HCT116 (cell line): ENCODE results near the gene UBAC2. TPM values are rescaled to one million over a fixed set of nuclear protein-coding genes. Genes with fewer than 3 reads are reported as not detected.

Experiments used
- ATAC-seq: fragments of 200-7000 bp; cut with Tn5 transposase; 2 replicates; pipeline ENCODE4 v1.9.1; 2020; ENCODE audit warnings: mild to moderate bottlenecking, moderate library complexity
- BruUV-seq: library from RNA; stranded (reverse); fragments of 400-500 nt; replicated peaks from 2 replicates; lab custom pipeline; 2021; lab: Mats Ljungman, UMichigan
- CTCF ChIA-PET: fragments of 300-600 bp; sonication (Branson Sonifier 250); formaldehyde crosslinking; loops from one replicate; lab custom pipeline; 2021; ENCODE audit warnings: antibody characterized with exemption; lab: Charles Lee
- POLR2A ChIA-PET: fragments of 300-600, 350-600 bp; sonication (Branson Sonifier 250); formaldehyde crosslinking; loops from one replicate; lab custom pipeline; 2021; ENCODE audit warnings: antibody characterized with exemption; lab: Charles Lee
- RAD21 ChIA-PET, 2 experiments: fragments of 300-600 bp; sonication (Branson Sonifier 250); formaldehyde crosslinking; loops; one replicate each; lab custom pipeline; 2023; ENCODE audit warnings: low total read pairs in 2 of 2; ENCODE audit not compliant: uncharacterized antibody in 2 of 2, unreplicated experiment in 2 of 2, low non-redundant PET in 1 of 2; lab: Charles Lee
- DNase-seq: peaks from one replicate; pipeline ENCODE4 v3.0.0-alpha.2; 2010; ENCODE audit warnings: low read depth, low spot score
- H2AFZ ChIP-seq: fragments of 200-600 bp; shearing (Covaris generic), sonication (generic); 2 replicates; pipeline ENCODE4 v1.6.1; 2017; ENCODE audit warnings: low read depth, mixed run types, mixed read lengths, antibody characterized with exemption, low read length; ENCODE audit not compliant: poor library complexity, severe bottlenecking
- H3K27ac ChIP-seq: 2 replicates; pipeline ENCODE4 v1.5.1; 2012; ENCODE audit warnings: low read depth, low read length
- H3K27me3 ChIP-seq: fragments of 200-600 bp; sonication (generic); 2 replicates; pipeline ENCODE4 v1.6.1; 2016; ENCODE audit warnings: mixed run types, low read length, mixed read lengths; ENCODE audit not compliant: insufficient read depth
- H3K36me3 ChIP-seq, 2 experiments: fragments of 200-500 bp in 1 of 2; fragments of 200-600 bp in 1 of 2; sonication (Bioruptor generic) in 1 of 2; sonication (generic) in 1 of 2; 2 replicates each; pipeline versions ENCODE4 v1.5.1 to v1.6.1; 2014 to 2016; ENCODE audit warnings: low read length in 2 of 2, inconsistent platforms in 1 of 2, mixed read lengths in 1 of 2, mixed run types in 1 of 2; ENCODE audit not compliant: insufficient read depth in 2 of 2, control insufficient read depth in 1 of 2
- H3K4me1 ChIP-seq, 2 experiments: fragments of 200-600 bp in 1 of 2; sonication (generic) in 1 of 2; 2 replicates each; pipeline versions ENCODE4 v1.5.1 to v1.6.1; 2012 to 2017; ENCODE audit warnings: low read length in 2 of 2, inconsistent platforms in 1 of 2, mild to moderate bottlenecking in 1 of 2, mixed read lengths in 1 of 2, mixed run types in 1 of 2, moderate library complexity in 1 of 2; ENCODE audit not compliant: insufficient read depth in 2 of 2, control insufficient read depth in 1 of 2
- H3K4me2 ChIP-seq: fragments of 200-600 bp; sonication (generic); 2 replicates; pipeline ENCODE4 v1.6.1; 2017; ENCODE audit warnings: mixed run types, low read length, mixed read lengths
- H3K4me3 ChIP-seq, 2 experiments: fragments of 200-600 bp in 1 of 2; sonication (generic) in 1 of 2; replicated peaks in 1 of 2; 2 replicates each; pipeline ENCODE4 v1.5.1; 2011 to 2016; ENCODE audit warnings: low read length in 2 of 2, control low read depth in 1 of 2, low read depth in 1 of 2, mild to moderate bottlenecking in 1 of 2, mixed read lengths in 1 of 2, mixed run types in 1 of 2
- H3K79me2 ChIP-seq: fragments of 200-600 bp; sonication (generic); 2 replicates; pipeline ENCODE4 v1.6.1; 2017; ENCODE audit warnings: mild to moderate bottlenecking, mixed run types, low read length, moderate library complexity, mixed read lengths; ENCODE audit not compliant: insufficient read depth
- H3K9ac ChIP-seq: fragments of 200-600 bp; sonication (generic); 2 replicates; pipeline ENCODE4 v1.6.1; 2016; ENCODE audit warnings: low read length, mixed read lengths
- H3K9me2 ChIP-seq: fragments of 200-600 bp; sonication (generic), shearing (Covaris generic); 2 replicates; pipeline ENCODE4 v1.6.1; 2017; ENCODE audit warnings: mixed run types, mild to moderate bottlenecking, moderate library complexity; ENCODE audit not compliant: insufficient read depth
- H3K9me3 ChIP-seq, 2 experiments: fragments of 200-500 bp in 1 of 2; fragments of 200-600 bp in 1 of 2; sonication (Bioruptor generic) in 1 of 2; sonication (generic) in 1 of 2; 2 replicates each; pipeline ENCODE4 v1.6.1; 2014 to 2017; ENCODE audit warnings: low read length in 2 of 2, mixed read lengths in 2 of 2, inconsistent platforms in 1 of 2, low read depth in 1 of 2, mild to moderate bottlenecking in 1 of 2, mixed run types in 1 of 2, moderate library complexity in 1 of 2; ENCODE audit not compliant: control insufficient read depth in 1 of 2, insufficient read depth in 1 of 2
- H4K20me1 ChIP-seq: fragments of 200-600 bp; sonication (generic), shearing (Covaris generic); 2 replicates; pipeline ENCODE4 v1.6.1; 2017; ENCODE audit warnings: mixed run types, mild to moderate bottlenecking, moderate library complexity; ENCODE audit not compliant: insufficient read depth
- ATF3 ChIP-seq: IDR thresholded peaks from 2 replicates; pipeline ENCODE4 v1.6.1; 2012
- CBX3 ChIP-seq: IDR thresholded peaks from 2 replicates; pipeline ENCODE4 v1.6.1; 2012; ENCODE audit warnings: low read depth
- CEBPB ChIP-seq: IDR thresholded peaks from 2 replicates; pipeline ENCODE4 v1.6.1; 2012; ENCODE audit warnings: low read depth
- CTCF ChIP-seq, 3 experiments: fragments of 200-600 bp in 1 of 3; sonication (generic) in 1 of 3; IDR thresholded peaks in 2 of 3; conservative IDR thresholded peaks in 1 of 3; 2 replicates each; pipeline ENCODE4 v1.5.1; 2012 to 2017; ENCODE audit warnings: low read depth in 2 of 3, low read length in 2 of 3, antibody characterized with exemption in 1 of 3, borderline replicate concordance in 1 of 3, control low read depth in 1 of 3, mild to moderate bottlenecking in 1 of 3, mixed read lengths in 1 of 3, mixed run types in 1 of 3, moderate library complexity in 1 of 3; ENCODE audit not compliant: insufficient read depth in 1 of 3
- EGR1 ChIP-seq: IDR thresholded peaks from 2 replicates; pipeline ENCODE4 v1.6.1; 2012; ENCODE audit warnings: low read depth
- ELF1 ChIP-seq: IDR thresholded peaks from 2 replicates; pipeline ENCODE4 v1.6.1; 2012; ENCODE audit warnings: low read depth, borderline replicate concordance
- EZH2phosphoT487 ChIP-seq: fragments of 200-600 bp; IDR thresholded peaks from 2 replicates; pipeline ENCODE4 v1.6.1; 2018; ENCODE audit warnings: antibody characterized with exemption, borderline replicate concordance
- FOSL1 ChIP-seq: IDR thresholded peaks from 2 replicates; pipeline ENCODE4 v1.6.1; 2012; ENCODE audit warnings: low read depth
- JUND ChIP-seq: IDR thresholded peaks from 2 replicates; pipeline ENCODE4 v1.6.1; 2012
- MAX ChIP-seq: IDR thresholded peaks from 2 replicates; pipeline ENCODE4 v1.6.1; 2012
- POLR2A ChIP-seq: IDR thresholded peaks from 2 replicates; pipeline ENCODE4 v1.7.0; 2011; ENCODE audit warnings: borderline replicate concordance; ENCODE audit not compliant: insufficient read depth, insufficient read length; ENCODE audit errors: extremely low read depth
- POLR2AphosphoS5 ChIP-seq: IDR thresholded peaks from 2 replicates; pipeline ENCODE4 v1.6.1; 2011; ENCODE audit warnings: mild to moderate bottlenecking, low read depth, low read length, moderate library complexity
- SIN3A ChIP-seq: IDR thresholded peaks from 2 replicates; pipeline ENCODE4 v1.6.1; 2012; ENCODE audit warnings: low read depth
- SP1 ChIP-seq: IDR thresholded peaks from 2 replicates; pipeline ENCODE4 v1.6.1; 2012; ENCODE audit warnings: low read depth
- ZFX ChIP-seq: fragments of 450-650 bp; IDR thresholded peaks from 2 replicates; pipeline ENCODE4 v1.6.1; 2017
- ZNF274 ChIP-seq: fragments of 200-500 bp; sonication (Bioruptor generic); IDR thresholded peaks from 2 replicates; pipeline ENCODE4 v1.6.1; 2014; ENCODE audit warnings: mild to moderate bottlenecking, low read depth, low read length, inconsistent platforms
- intact Hi-C: fragments of 100-400 bp; cut with micrococcal nuclease; formaldehyde crosslinking; loops from 2 replicates; pipeline ENCODE4 v1.10.0; 2022
- total RNA-seq: library from RNA; stranded (reverse); gene quantifications from one replicate; pipeline ENCODE4 v1.2.1, GENCODE V29; 2021; ENCODE audit not compliant: unreplicated experiment
- TF ChIP-seq, protein P1 (sequence below): IDR thresholded peaks from 2 replicates; pipeline ENCODE4 v1.6.1; 2012; ENCODE audit warnings: low read depth

Gene UBAC2
- total RNA-seq, 1 experiment from 2014 or later = 67.4 TPM

- H4K20me1 ChIP-seq = no peaks in the 10 kb centered on the region
- TF ChIP-seq CTCF (IDR thresholded peaks at IDR 0.05 in 2 of 3, conservative IDR thresholded peaks at IDR 0.05 in 1 of 3; ENCODE audit: borderline replicate concordance in 1 of 3, insufficient read depth in 1 of 3, low read depth in 2 of 3, low read length in 2 of 3) (no peak), JUND (no peak), ZFX (no peak), EZH2phosphoT487 (no peak)
- BruUV-seq = no TSS peak
- H3K4me1 ChIP-seq = peaks cover 0 to 6% of the 10 kb centered on the region in 2 experiments; a peak in 1 of 4 replicates
- DNase-seq (no peak), ATAC-seq (no peak)
- H3K79me2 ChIP-seq = peaks cover 14% of the 10 kb centered on the region; the same call in 1 of the 2 replicates
- no peaks in the 10 kb centered on the region for H3K27me3 ChIP-seq
- ChIA-PET CTCF (interaction anchor here (1.2 kb wide), 1 partner anchor 27 kb away, joined by 3 read pairs; no protein-coding TSS in a partner anchor), POLR2A (no interaction called here), RAD21 (no interaction called here)
- H3K36me3 ChIP-seq = no peaks in the 10 kb centered on the region; a peak in 1 of 4 replicates
- H3K4me3 ChIP-seq = no peak overlapping the region
- no peak overlapping the region for H3K27ac ChIP-seq
- intact Hi-C loops = no loop called here
- no peak overlapping the region for H2AFZ ChIP-seq
- H3K9me2 ChIP-seq = no peaks in the 10 kb centered on the region
- H3K4me2 ChIP-seq = no peak overlapping the region
- H3K9me3 ChIP-seq = no peaks in the 10 kb centered on the region; a peak in 1 of 4 replicates
- no peak overlapping the region for H3K9ac ChIP-seq
Observed at GRCh38 chr13:99296398-99296797, 95.7 kb downstream of the UBAC2 start.

DNA sequence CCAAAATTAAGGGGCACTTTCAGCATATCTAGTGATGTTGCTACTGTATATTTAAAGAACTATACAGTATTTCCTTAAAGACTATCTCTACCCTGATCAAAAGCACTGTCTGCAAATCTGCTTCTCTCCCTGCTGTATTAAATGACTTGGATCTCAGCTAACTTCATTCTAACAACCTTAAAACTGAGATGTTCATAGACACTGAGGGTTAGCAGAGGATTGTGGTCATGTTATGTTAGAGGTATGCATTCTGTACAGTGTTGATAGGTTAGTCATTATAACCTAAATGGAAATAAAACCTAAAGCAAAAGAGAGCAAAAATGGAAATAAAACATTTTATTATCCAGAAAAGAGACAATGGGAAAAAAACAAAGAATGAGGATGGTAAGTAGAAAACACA lies 96.7 kb downstream of the UBAC2 start:
- H4K20me1 ChIP-seq = no peaks in the 10 kb centered on the region
- no peak overlapping the region for H3K9ac ChIP-seq
- H3K27ac ChIP-seq = no peak overlapping the region
- ChIA-PET POLR2A (no interaction called here), RAD21 (no interaction called here), CTCF (no interaction called here)
- ATAC-seq (no peak), DNase-seq (no peak)
- no peaks in the 10 kb centered on the region; a peak in 1 of 4 replicates for H3K9me3 ChIP-seq
- H3K9me2 ChIP-seq = no peaks in the 10 kb centered on the region
- BruUV-seq = no TSS peak
- peaks cover 14% of the 10 kb centered on the region; the same call in 1 of the 2 replicates for H3K79me2 ChIP-seq
- H3K4me3 ChIP-seq = no peak overlapping the region
- peaks cover 0 to 6% of the 10 kb centered on the region in 2 experiments; a peak in 1 of 4 replicates for H3K4me1 ChIP-seq
- H3K36me3 ChIP-seq = no peaks in the 10 kb centered on the region; a peak in 1 of 4 replicates
- intact Hi-C loops = no loop called here
- no peaks in the 10 kb centered on the region for H3K27me3 ChIP-seq
- no peak overlapping the region for H2AFZ ChIP-seq
- H3K4me2 ChIP-seq = no peak overlapping the region
- TF ChIP-seq ATF3 (no peak), JUND (no peak), POLR2AphosphoS5 (no peak), SP1 (no peak), POLR2A (no peak), EZH2phosphoT487 (no peak), EGR1 (no peak), ELF1 (no peak), SIN3A (no peak), ZFX (no peak), FOSL1 (no peak), CEBPB (no peak), ZNF274 (no peak), CBX3 (no peak), MAX (no peak)
- TF ChIP-seq, protein P1, sequence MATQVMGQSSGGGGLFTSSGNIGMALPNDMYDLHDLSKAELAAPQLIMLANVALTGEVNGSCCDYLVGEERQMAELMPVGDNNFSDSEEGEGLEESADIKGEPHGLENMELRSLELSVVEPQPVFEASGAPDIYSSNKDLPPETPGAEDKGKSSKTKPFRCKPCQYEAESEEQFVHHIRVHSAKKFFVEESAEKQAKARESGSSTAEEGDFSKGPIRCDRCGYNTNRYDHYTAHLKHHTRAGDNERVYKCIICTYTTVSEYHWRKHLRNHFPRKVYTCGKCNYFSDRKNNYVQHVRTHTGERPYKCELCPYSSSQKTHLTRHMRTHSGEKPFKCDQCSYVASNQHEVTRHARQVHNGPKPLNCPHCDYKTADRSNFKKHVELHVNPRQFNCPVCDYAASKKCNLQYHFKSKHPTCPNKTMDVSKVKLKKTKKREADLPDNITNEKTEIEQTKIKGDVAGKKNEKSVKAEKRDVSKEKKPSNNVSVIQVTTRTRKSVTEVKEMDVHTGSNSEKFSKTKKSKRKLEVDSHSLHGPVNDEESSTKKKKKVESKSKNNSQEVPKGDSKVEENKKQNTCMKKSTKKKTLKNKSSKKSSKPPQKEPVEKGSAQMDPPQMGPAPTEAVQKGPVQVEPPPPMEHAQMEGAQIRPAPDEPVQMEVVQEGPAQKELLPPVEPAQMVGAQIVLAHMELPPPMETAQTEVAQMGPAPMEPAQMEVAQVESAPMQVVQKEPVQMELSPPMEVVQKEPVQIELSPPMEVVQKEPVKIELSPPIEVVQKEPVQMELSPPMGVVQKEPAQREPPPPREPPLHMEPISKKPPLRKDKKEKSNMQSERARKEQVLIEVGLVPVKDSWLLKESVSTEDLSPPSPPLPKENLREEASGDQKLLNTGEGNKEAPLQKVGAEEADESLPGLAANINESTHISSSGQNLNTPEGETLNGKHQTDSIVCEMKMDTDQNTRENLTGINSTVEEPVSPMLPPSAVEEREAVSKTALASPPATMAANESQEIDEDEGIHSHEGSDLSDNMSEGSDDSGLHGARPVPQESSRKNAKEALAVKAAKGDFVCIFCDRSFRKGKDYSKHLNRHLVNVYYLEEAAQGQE = no peak
